CD14-positive monocyte (primary cell): ENCODE data around the gene THBS2. TPM values are rescaled to one million over a fixed set of nuclear protein-coding genes. Genes with fewer than 3 reads are reported as not detected.

ENCODE experiments used
- DNase-seq, 3 donors: peaks; one replicate each; pipeline ENCODE4 v3.0.0-alpha.2; 2011 to 2022
- H2AFZ ChIP-seq: 2 replicates; pipeline ENCODE4 v1.6.0; 2012; ENCODE audit warnings: mild to moderate bottlenecking, low read depth, low read length, inconsistent platforms; ENCODE audit not compliant: insufficient read depth, poor library complexity, severe bottlenecking
- H3K27ac ChIP-seq, 2 donors: 1 replicate in 1 of 2; 2 replicates in 1 of 2; pipeline ENCODE4 v1.5.1; 2012 to 2013; ENCODE audit warnings: low read length in 2 of 2, control low read depth in 1 of 2, inconsistent platforms in 1 of 2, low read depth in 1 of 2, mild to moderate bottlenecking in 1 of 2
- H3K27me3 ChIP-seq, 2 donors: one replicate each; pipeline versions ENCODE4 v1.6.0 to v1.6.1; 2011 to 2013; ENCODE audit warnings: low read length in 2 of 2; ENCODE audit not compliant: control insufficient read depth in 2 of 2, insufficient read depth in 2 of 2
- H3K36me3 ChIP-seq, 2 donors: replicated peaks in 1 of 2; 1 replicate in 1 of 2; 2 replicates in 1 of 2; pipeline versions ENCODE4 v1.5.1 to v1.6.1; 2012 to 2013; ENCODE audit warnings: low read length in 2 of 2, control low read depth in 1 of 2, inconsistent platforms in 1 of 2, mild to moderate bottlenecking in 1 of 2; ENCODE audit not compliant: insufficient read depth in 2 of 2, control insufficient read depth in 1 of 2
- H3K4me1 ChIP-seq, 2 donors: 1 replicate in 1 of 2; 2 replicates in 1 of 2; pipeline versions ENCODE4 v1.5.1 to v1.6.1; 2012 to 2013; ENCODE audit warnings: low read length in 2 of 2, control low read depth in 1 of 2, inconsistent platforms in 1 of 2, mild to moderate bottlenecking in 1 of 2, moderate library complexity in 1 of 2; ENCODE audit not compliant: insufficient read depth in 2 of 2, control insufficient read depth in 1 of 2
- H3K4me2 ChIP-seq: replicated peaks from 2 replicates; pipeline ENCODE3; 2012; ENCODE audit warnings: low read length, moderate library complexity, mild to moderate bottlenecking; ENCODE audit not compliant: poor library complexity, severe bottlenecking; ENCODE audit errors: extremely low read depth
- H3K4me3 ChIP-seq, 3 experiments: fragments of 200-600 bp in 1 of 3; sonication (generic) in 1 of 3; replicated peaks in 1 of 3; 1 replicate in 2 of 3; 2 replicates in 1 of 3; pipeline ENCODE4 v1.5.1; 2011 to 2013; ENCODE audit warnings: low read length in 3 of 3, mild to moderate bottlenecking in 3 of 3, control low read depth in 2 of 3, low read depth in 2 of 3, inconsistent platforms in 1 of 3, moderate library complexity in 1 of 3
- H3K79me2 ChIP-seq: 2 replicates; pipeline ENCODE4 v1.6.0; 2012; ENCODE audit warnings: mild to moderate bottlenecking, control low read depth, inconsistent platforms, low read length, moderate library complexity; ENCODE audit not compliant: insufficient read depth
- H3K9ac ChIP-seq: 2 replicates; pipeline ENCODE4 v1.6.0; 2017; ENCODE audit warnings: low read length, mild to moderate bottlenecking; ENCODE audit not compliant: insufficient read depth, poor library complexity, severe bottlenecking
- H3K9me3 ChIP-seq, 2 donors: replicated peaks in 1 of 2; 1 replicate in 1 of 2; 2 replicates in 1 of 2; pipeline versions ENCODE4 v1.5.1 to v1.6.1; 2012 to 2013; ENCODE audit warnings: low read length in 2 of 2, control low read depth in 1 of 2; ENCODE audit not compliant: control insufficient read depth in 1 of 2, insufficient read depth in 1 of 2
- H4K20me1 ChIP-seq: 2 replicates; pipeline ENCODE4 v1.6.0; 2012; ENCODE audit warnings: mild to moderate bottlenecking, low read length, control low read depth, moderate library complexity; ENCODE audit not compliant: insufficient read depth
- H3K27ac Mint-ChIP-seq, 7 donors: one replicate each; pipeline ENCODE4 v1.8.0; 2020; ENCODE audit warnings: mild to moderate bottlenecking in 7 of 7, mixed read lengths in 7 of 7, moderate library complexity in 6 of 7, inconsistent platforms in 2 of 7
- H3K27me3 Mint-ChIP-seq, 3 donors: one replicate each; pipeline ENCODE4 v1.8.0; 2021 to 2022; ENCODE audit warnings: low read depth in 3 of 3, mild to moderate bottlenecking in 3 of 3, mixed read lengths in 3 of 3, moderate library complexity in 3 of 3, inconsistent platforms in 1 of 3
- H3K36me3 Mint-ChIP-seq, 2 donors: one replicate each; pipeline ENCODE4 v1.8.0; 2020; ENCODE audit warnings: mixed read lengths in 2 of 2, inconsistent platforms in 1 of 2, mild to moderate bottlenecking in 1 of 2
- H3K4me1 Mint-ChIP-seq: one replicate; pipeline ENCODE4 v1.8.0; 2020; ENCODE audit warnings: mild to moderate bottlenecking, mixed read lengths
- H3K4me3 Mint-ChIP-seq, 2 donors: one replicate each; pipeline ENCODE4 v1.8.0; 2020; ENCODE audit warnings: mild to moderate bottlenecking in 2 of 2, mixed read lengths in 2 of 2, moderate library complexity in 1 of 2
- H3K9me3 Mint-ChIP-seq, 7 donors: one replicate each; pipeline ENCODE4 v1.8.0; 2020 to 2022; ENCODE audit warnings: mixed read lengths in 7 of 7, mild to moderate bottlenecking in 6 of 7, moderate library complexity in 6 of 7, inconsistent platforms in 2 of 7
- CTCF ChIP-seq: fragments of 200-600 bp; IDR thresholded peaks from one replicate; pipeline ENCODE4 v1.8.0; 2022; ENCODE audit warnings: antibody characterized with exemption, mild to moderate bottlenecking
- WGBS: methylation state at CpG from one replicate; pipeline ENCODE4 v1.1.5; 2013; ENCODE audit warnings: missing lambda C conversion rate; ENCODE audit not compliant: insufficient coverage; 5-methylcytosine and 5-hydroxymethylcytosine counted together
- intact Hi-C, 2 donors: fragments of 100-400 bp; cut with micrococcal nuclease; formaldehyde crosslinking; loops; one replicate each; pipeline versions ENCODE4 v1.15.0 to v1.15.1; 2023
- polyA plus RNA-seq, 3 donors: library from polyadenylated mRNA; depleted of rRNA in 1 of 3; unstranded in 2 of 3; stranded (reverse) in 1 of 3; fragments of 300-500 nt in 2 of 3; fragments of >200 nt in 1 of 3; fragmentation: Illumina TruSeq in 2 of 3; gene quantifications; 1 replicate in 2 of 3; 2 replicates in 1 of 3; pipeline ENCODE4 v1.2.3, GENCODE V29; 2012 to 2021

THBS2 gene
- polyA plus RNA-seq, 3 donors, result 0.01 to 0.03 TPM; not detected in 1

GRCh38 chr6:169251371-169251802 is 2.3 kb downstream of the THBS2 start:
- Histone ChIP-seq H3K4me3 (no peak overlapping the region), H3K4me1 (peaks cover 0 to 16% of the 10 kb centered on the region in 2 donors), H3K9me3 (peaks cover 14 to 15% of the 10 kb centered on the region in 2 donors), H3K27me3 (peaks cover 33 to 66% of the 10 kb centered on the region in 2 donors), H3K36me3 (no peaks in the 10 kb centered on the region), H3K79me2 (no peaks in the 10 kb centered on the region), H3K4me2 (no peak overlapping the region), H3K27ac (no peak overlapping the region), H3K9ac (no peak overlapping the region), H4K20me1 (no peaks in the 10 kb centered on the region), H2AFZ (no peak overlapping the region)
- peak overlapping the region in 1 of 2 donors; percentile 67 for H3K4me3 Mint-ChIP-seq
- intact Hi-C loops, result no loop called here
- H3K36me3 Mint-ChIP-seq, result peaks cover 0 to 6% of the 10 kb centered on the region in 2 donors
- no peak for TF ChIP-seq CTCF
- peaks cover 9 to 30% (median 17%) of the 10 kb centered on the region in 7 donors for H3K9me3 Mint-ChIP-seq
- peaks cover 28% of the 10 kb centered on the region for H3K4me1 Mint-ChIP-seq
- H3K27me3 Mint-ChIP-seq, result peaks cover 61 to 65% (median 62%) of the 10 kb centered on the region in 3 donors
- DNase-seq, result no peak
- H3K27ac Mint-ChIP-seq, result no peak overlapping the region
- 51% methylated on average over 4 of the region's 6 CpGs for WGBS

GRCh38 chr6:169250660-169251059 is 3.0 kb downstream of the THBS2 start:
- Histone ChIP-seq H3K4me1 (peaks cover 0 to 16% of the 10 kb centered on the region in 2 donors), H3K9me3 (peaks cover 14 to 15% of the 10 kb centered on the region in 2 donors), H3K9ac (no peak overlapping the region), H3K79me2 (no peaks in the 10 kb centered on the region), H4K20me1 (no peaks in the 10 kb centered on the region), H3K27ac (no peak overlapping the region), H3K4me3 (no peak overlapping the region), H3K4me2 (no peak overlapping the region), H2AFZ (no peak overlapping the region), H3K36me3 (no peaks in the 10 kb centered on the region), H3K27me3 (peaks cover 33 to 58% of the 10 kb centered on the region in 2 donors)
- intact Hi-C loops, result no loop called here
- Mint-ChIP-seq H3K9me3 (peaks cover 9 to 23% (median 17%) of the 10 kb centered on the region in 7 donors), H3K4me3 (peak overlapping the region in 1 of 2 donors; percentile 61), H3K36me3 (peaks cover 0 to 6% of the 10 kb centered on the region in 2 donors), H3K27me3 (peaks cover 56 to 57% (median 57%) of the 10 kb centered on the region in 3 donors), H3K4me1 (peaks cover 28% of the 10 kb centered on the region), H3K27ac (no peak overlapping the region)
- TF ChIP-seq CTCF, result no peak
- no peak for DNase-seq
- 73% methylated on average over 2 of the region's 5 CpGs for WGBS
